Activated CD8-positive, alpha-beta memory T cell treated with anti-CD3 and anti-CD28 coated beads for 48 hours (primary cell): Measurements from ENCODE around the gene HM13.
A peak's percentile ranks its signal among the peaks of the same experiment; 100 is the strongest.
"Not testable (repeated sequence)": the region's sequence is repeated elsewhere in the genome, so short reads cannot be mapped to it uniquely, and the experiment has no call there.

Source experiments
- DNase-seq, 3 experiments: peaks; one replicate each; pipeline ENCODE4 v3.0.0-alpha.2; 2020; ENCODE audit warnings: low read depth in 2 of 3, low spot score in 2 of 3

Gene HM13

DNA sequence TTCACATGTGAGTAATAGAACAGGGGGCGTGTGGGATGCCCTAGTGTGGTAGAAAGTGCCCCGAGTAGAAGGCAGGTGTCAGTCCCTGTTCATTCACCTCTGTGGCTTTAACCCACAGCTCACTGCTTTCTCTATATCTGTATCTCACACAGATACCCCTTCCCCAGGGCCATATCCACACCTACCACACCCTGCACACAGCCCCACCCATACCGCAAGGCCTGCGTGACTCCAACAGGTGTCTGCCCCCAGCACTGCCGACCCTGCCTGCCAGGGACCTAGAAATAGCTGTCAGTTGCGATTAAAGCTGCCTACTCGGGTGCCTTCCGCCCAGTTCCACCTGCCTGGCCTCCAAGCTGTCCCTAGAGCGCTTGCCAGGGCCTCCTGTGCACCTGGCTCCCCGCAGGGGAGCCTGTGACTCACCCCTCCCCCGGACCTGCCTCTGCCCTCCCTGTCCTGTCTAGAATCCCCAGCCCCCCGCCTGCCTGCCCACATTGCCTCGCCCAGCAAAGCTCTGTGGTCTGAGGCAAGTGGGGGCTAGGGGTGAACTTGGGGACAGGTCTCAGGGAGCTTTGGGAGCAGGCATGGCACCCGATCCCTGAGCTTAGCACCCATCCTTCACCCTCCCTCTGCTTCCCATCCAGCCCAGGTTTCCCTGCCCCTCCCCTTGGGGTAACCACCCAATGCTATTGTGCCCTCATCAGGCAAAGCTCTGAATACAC, 52.6 kb downstream of the HM13 start:
- no peak for DNase-seq

DNA sequence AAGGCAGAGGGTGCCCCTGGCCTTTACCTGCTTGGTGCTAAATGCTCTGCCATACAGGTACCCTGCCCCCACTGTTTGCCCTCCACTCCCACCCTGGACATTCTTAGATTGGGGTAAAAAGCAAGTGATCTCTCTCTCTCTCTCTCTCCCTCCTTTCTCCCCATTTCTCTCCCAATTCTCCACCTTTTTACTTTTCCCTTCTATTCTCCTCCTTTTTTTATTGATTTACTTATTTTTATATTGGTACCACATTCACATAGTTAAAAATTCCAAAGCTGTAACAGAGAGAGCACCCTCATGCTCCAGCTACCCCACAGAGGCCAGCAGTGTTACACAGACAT, 53.1 kb downstream of the HM13 start:
- no peak for DNase-seq

DNA sequence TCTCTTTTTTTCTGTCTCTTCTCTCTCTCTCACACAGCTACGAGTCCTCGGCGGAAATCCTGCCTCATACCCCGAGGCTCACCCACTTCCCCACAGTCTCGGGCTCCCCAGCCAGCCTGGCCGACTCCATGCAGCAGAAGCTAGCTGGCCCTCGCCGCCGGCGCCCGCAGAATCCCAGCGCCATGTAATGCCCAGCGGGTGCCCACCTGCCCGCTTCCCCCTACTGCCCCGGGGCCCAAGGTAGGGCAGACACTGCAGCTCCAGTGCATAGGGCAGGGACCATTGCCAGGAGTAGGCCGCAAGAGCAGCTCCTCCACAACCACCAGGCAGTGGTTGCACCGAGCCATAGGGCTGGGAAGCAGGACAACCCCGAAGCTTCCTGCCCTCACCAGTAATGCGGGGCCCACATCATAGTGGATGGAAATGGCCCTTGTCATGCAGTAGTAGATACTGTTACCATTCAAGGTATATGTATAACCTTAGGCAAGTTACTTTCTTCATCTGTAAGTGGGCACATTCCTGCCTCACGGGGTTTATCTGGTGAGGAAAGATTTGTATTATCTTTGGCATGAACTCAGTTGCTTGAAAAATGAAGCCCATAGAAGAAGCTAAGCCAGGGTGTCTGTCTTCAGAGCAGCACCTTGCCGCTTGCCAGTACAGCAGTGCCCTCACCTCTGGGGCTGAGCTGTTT, 53.9 kb downstream of the HM13 start:
- no peak for DNase-seq

DNA sequence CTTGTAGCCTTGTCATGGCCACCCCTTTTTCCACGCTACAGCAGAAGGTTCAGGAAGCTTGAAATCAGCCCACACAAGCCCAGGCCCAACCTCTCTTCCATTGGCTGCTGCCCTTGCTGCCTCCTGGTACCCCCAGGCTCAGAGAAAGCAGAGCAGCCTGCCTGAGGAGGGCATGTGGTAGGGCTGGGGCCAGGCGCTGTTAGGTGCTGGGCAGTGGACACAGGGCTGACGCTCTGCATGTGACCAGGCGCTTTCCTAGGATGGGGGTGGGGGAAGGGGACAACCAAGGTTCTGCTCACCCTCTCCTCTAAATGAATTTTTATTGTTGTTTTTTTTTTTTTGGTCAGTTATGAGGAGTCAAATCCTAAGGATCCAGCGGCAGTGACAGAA, 54.5 kb downstream of the HM13 start:
- DNase-seq: no peak

DNA sequence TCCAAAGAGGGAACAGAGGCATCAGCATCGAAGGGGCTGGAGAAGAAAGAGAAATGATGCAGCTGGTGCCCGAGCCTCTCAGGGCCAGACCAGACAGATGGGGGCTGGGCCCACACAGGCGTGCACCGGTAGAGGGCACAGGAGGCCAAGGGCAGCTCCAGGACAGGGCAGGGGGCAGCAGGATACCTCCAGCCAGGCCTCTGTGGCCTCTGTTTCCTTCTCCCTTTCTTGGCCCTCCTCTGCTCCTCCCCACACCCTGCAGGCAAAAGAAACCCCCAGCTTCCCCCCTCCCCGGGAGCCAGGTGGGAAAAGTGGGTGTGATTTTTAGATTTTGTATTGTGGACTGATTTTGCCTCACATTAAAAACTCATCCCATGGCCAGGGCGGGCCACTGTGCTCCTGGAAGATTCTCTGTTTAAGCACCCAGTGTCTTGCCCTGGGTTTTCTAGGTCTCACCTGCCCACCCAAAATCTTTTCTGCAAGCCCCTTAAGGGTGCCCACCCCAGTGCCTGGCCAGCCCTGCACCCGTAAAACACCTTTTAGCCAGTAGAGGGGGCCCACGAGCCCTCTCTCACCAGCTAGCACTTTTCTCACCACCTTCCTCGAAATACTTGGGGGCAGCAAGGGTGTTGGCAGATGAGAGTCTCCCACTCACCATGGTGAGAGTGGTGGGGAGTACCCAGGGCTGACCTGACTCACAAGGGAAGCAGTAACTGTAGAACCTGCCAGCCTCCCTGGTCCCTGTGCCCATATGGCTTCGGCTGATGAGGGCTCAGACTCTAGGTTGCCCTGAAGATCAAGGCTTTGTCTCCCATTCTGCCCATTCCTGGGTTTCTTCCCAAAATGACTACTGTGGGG, 55.1 kb downstream of the HM13 start:
- peak in 2 of 3 experiments; percentile 54 to 58 for DNase-seq

DNA sequence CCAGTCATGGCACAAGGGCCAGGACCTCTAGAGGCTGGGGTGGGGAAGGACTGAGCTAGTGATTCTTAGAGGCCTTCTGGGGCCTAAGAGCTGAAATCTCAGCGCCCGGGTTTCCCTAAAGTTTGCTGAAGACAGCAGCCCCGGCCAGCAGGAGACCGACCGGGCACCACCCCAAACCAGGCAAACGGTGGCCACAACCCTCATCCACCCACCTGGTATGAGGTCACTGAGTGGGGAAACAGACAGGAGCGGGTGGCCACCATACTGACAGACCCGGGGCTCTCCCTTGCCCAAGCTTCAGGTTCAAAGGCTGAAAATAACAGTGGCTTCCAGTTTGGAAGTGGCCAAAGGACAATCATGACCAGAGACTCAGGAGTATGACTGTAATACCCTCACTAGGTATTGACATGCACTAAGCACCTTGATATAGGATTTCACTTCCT, 55.8 kb downstream of the HM13 start:
- DNase-seq: no peak

DNA sequence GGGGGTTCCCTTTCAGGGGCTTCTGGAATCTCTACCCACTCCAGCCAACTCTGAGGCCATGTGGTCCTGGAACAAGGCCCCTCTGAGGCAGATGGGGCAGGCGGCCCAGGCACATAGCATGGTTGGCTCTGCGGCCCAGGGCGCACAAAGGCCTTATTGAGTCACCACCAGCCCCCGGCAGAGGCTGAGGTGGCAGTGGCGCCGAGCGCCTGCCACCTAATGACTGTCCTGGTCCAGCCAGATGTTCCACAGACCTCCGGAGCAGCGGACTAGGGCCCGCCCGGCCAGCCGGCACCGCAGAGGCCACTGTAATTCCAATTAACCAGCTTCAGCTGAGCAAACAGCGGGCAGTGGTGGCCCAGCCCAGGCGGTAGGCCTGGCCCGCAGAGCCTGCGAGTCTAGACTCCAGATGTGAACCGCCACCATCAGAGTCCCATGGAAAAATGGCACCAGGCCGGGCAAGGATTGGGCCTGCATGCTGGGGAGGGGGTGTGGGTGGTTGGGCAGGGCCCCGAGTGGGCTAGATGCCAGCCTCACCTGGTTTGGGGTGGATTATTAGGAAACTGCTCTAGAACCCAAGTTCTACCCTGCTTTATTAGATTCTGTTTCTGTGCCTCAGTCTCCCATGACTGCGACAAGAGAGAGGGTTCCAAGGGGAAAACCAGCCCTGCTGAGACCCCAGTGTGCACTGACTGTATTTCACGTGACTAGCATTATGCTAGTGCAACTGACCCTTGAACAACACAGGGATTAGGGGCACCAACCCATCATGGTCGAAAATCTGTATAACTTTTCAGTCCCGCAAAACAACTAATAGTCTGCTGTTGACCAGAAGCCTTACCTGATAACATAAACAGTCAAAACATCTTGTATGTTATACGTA, 56.7 kb downstream of the HM13 start:
- no peak for DNase-seq

DNA sequence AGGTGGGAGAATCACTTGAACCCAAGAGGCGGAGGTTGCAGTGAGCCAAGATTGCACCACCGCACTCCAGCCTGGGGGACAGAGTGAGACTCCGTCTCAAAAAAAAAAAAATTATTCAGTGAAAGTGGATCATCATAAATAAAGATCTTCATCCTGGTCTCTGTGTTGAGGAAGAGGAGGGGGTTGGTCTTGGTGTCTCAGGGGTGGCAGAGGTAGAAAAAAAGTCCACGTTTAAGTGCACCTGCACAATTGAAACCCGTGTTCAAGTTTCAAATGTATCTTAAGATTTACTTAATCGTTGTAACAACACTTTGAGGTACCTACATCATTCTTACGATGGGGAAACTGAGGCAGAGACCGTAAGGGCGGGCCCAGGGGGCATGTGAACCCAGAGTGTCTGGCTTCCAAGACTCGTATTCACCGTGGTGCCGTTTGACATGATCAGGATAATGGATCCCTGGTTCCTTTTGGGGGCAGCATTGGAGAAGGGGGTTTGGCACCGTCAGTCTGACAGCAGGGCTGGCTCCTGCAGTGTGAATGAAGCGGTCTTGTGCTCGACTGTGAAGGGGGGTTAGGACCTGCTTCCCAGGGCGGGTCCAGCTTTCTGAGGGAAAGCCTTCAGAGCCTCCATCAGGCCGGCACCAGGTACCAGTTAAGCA, 57.9 kb downstream of the HM13 start:
- DNase-seq: no peak

DNA sequence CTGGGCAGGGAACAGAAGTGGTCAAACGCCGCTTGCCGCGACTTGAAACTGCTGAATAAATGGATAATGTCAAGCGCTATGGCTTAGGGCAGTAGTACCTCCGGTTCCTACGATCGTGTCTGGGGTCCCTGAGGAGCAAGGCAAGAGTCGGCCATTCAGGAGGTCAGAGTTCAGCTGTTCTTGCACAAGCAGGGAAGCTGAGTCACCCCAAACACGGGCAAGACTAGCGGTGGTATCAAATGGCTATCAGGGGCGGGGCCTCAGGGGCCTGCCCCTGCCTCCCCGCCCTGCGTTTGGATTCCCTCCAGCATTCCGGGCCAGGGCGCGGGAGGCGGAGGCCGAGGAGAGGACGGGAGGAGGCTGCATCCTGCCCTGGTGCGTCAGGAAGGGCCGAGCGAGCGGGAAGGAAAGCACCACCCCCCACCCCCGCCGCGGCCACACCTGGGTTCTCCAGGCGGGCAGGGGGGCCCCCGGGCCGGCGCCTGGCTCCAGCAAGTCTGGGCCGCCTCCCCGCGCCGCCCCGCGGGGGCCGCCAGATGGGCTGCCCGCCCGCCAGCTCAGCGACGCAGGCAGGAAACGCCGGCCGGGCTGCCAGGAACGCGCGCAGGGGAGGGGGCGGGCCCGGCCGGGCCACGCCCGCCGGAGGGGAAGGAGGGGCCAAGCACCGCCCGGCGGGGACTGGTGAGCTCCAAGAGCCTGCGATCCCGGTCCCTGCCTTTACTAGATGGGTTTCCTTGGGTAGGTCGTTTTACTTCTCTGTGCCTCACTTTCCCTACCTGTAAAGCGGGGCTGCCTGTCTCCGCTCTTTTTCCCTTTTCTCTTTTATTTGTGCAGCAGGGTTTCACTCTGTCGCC, 58.7 kb downstream of the HM13 start:
- peak; percentile 74 to 84 (median 74) for DNase-seq

DNA sequence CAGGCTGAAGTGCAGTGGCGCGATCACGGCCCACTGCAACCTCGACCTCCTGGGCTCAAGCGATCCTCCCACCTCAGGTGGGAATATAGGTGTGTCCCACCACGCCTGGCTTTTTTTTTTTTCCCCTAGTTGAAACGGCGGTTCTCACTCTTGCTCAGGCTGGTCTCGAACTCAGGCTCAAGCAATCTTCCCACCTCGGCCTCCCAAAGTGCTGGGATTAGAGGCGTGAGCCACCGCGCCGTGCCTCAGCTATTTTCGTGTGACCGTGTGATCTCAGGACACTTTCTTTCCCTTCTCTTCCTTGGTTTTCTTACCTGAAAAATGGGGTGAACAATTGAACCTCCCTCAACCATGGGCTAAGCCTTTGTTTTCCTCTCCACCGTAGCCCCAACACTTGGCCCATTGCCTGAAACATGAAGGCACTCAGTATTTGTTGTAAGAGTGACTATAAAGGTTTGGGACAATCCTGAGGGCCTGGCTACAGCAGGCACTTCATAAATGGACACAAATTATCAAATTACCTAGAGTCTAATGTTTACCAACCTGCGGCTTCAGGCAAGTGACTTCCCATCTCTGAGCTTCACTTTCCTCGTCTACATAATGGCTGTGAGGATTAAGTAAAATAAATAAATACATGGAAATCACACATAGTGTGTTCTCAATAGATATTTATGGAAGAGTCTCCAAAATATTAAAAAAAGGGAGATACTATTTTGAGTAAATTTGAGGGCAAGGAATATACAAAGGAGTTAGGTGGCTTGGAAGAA, 59.5 kb downstream of the HM13 start:
- no peak for DNase-seq

DNA sequence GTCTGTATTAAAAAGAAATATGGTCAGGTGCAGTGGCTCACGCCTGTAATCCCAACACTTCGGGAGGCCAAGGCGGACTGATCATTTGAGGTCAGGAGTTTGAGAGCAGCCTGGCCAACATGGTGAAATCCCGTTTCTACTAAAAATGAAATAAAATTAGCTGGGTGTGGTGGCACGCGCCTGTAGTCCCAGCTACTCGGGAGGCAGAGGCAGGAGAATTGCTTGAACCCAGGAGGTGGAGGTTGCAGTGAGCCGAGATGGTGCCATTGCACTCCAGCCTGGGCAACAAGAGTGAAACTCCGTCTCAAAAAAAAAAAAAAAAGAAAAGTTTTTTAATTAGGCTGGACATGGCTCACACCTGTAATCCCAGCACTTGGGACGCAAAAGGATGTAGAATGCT, 60.7 kb downstream of the HM13 start:
- not testable (repeated sequence) for DNase-seq

DNA sequence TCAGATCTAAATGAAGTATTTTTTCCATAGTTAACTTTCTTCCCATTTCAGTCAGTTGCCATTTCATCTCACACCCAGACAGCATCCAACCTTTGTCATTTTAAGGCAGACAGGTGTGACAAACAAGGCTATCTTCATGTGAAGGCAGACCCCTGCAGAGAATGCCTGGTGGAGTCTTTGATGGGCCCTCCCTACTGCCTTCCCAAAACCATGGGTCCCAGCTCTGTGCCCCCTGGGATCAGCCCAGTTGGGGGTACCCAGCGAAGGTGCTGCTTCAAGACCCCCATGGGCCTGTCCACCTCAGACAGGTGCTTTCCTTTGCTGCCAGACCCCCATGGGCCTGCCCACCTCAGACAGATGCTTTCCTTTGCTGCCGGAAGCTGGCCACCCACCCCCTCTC, 62.5 kb downstream of the HM13 start:
- DNase-seq: no peak

DNA sequence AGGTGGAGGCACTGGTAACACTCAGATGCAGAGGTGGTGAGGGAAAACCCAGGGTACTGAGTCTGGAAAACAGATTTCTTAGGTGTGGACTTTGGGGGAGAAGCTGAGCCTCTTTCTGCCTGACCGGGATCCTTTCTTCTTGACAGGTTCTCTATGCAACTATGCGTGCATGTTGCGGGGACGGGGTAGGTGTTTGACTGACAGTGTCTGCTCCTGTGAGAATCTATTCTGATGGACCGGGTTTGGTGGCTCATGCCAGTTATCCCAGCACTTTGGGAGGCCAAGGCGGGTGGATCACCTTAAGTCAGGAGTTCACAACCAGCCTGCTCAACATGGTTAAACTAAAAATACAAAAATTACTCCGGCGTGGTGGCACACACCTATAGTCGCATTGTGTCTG, 63.0 kb downstream of the HM13 start:
- DNase-seq: no peak

DNA sequence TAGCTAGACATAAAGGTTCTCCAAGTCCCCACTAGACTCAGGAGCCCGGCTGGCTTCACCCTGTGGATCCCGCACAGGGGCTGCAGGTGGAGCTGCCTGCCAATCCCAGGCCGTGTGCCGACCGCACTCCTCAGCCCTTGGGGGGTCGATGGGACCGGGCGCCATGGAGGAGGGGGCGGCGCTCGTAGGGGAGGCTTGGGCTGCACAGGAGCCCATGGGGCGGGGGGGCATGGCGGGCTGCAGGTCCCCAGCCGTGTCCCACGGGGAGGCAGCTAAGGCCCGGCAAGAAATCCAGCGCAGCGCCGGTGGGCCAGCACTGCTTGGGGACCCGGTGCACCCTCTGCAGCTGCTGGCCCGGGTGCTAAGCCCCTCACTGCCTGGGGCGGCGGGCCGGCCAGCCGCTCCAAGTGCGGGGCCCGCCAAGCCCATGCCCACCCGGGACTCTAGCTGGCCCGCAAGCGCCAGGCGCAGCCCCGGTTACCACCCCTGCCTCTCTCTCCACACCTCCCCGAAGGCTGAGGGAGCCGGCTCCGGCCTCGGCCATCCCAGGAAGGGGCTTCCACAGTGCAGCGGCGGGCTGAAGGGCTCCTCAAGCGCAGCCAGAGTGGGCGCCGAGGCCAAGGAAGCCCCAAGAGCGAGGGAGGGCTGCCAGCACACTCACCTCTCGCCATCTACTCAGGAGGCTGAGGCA, 64.4 kb downstream of the HM13 start:
- no peak for DNase-seq

DNA sequence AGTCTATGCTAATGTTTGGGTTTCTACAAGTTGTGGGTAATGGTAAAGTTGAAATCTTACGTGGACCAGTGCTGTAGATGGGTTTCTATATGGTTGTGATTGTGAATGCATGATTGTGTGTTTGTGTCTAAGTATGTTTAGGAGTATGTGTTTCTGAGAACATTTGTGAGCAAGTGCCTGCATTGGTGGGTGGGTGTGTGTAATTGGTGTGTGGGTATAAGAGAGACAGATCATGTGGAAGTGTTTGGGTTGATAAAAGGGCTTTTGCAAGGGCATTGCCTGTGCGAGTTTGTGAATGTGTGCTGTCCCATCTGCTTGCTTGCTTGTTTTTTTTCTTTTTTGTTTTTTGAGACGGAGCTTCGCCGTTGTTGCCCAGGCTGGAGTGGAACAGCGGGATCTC, 65.0 kb downstream of the HM13 start:
- no peak for DNase-seq

DNA sequence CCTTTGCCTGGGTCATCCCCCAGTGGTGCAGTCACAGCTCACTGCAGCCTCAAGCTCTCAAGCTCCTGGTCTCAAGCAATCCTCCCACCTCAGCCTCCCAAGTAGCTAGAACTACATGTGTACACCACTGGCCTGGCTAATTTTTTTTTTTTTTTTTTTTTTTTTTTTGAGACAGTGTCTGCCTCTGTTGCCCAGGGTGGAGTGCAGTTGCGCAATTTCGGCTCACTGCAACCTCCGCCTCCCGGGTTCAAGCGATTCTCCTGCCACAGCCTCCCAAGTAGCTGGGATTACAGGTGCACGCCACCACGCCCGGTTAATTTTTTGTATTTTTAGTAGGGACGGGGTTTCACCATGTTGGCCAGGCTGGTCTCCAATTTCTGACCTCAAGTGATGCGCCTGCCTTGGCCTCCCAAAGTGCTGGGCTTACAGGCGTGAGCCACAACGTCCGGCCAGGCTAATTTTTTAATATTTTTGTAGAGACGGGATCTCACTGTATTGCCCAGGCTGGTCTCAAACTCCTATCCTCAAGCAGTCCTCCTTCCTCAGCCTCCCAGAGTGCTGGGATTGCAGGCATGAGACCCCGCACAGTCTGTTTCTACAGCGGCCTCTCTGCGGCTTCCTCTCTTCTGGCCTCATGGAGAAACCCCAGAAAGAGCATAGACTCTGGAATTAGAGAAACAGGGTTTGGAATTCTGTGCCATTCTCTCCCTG, 65.9 kb downstream of the HM13 start:
- DNase-seq: not testable (repeated sequence)

DNA sequence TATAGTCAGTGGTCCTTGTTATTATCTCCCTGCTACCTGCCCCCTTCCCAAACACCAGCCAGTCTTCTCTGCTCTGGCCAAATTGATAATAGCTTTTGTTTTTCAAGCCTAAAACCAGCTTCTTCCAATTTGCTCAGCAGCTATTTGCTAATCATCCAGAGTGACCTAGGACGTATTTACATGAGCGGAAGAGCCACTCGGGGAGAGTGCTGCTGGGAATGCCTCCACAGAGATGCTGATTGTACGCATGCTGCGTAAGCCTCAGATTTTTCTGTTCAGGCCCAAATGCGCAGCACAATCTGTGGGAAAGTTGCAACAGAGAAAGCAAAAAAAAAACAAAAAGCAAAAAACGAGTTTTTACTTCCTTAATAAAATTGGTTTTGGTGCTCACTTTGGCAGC, 66.5 kb downstream of the HM13 start:
- no peak for DNase-seq

DNA sequence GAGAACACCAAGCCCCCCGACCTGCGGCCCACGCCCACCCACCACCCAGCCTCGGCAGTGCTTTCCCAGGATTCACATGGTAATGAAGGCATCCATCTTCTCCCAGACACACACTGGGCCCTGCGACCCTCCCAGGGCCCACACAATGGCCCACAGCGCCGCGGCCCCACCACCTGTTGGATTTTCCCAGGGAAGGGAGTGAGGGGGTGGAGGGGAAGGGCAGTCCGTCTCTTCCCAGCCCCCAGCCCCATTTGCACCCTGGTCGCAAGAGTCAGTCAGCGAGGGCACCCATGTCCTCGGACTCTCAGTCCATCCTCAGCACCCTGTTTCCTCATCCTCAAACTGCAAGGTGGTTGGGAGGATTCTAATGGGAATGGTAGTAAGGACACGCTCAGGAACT, 67.1 kb downstream of the HM13 start:
- DNase-seq: no peak
